GM18907 (cell line): ENCODE data around the gene KYNU.
"Not testable (repeated sequence)": the region's sequence is repeated elsewhere in the genome, so short reads cannot be mapped to it uniquely, and the experiment has no call there.

Experiments used
- ATAC-seq: cut with Tn5 transposase; IDR thresholded peaks from one replicate; pipeline ENCODE4 v1.9.1; 2021; ENCODE audit warnings: mild to moderate bottlenecking, moderate library complexity; ENCODE audit not compliant: unreplicated experiment

The KYNU gene

GRCh38 chr2:142997231-142997630 lies 119.8 kb downstream of the KYNU start:
- ATAC-seq: no peak

GRCh38 chr2:143000599-143000998 lies 123.1 kb downstream of the KYNU start:
- ATAC-seq: no peak

GRCh38 chr2:143001501-143001900 lies 124.0 kb downstream of the KYNU start:
- ATAC-seq: no peak

GRCh38 chr2:143015656-143016055 lies 138.2 kb downstream of the KYNU start:
- no peak for ATAC-seq

GRCh38 chr2:143026411-143027054 lies 149.1 kb downstream of the KYNU start:
- ATAC-seq: no peak

GRCh38 chr2:143029141-143029540 lies 151.7 kb downstream of the KYNU start:
- ATAC-seq: no peak

- ATAC-seq: peak; percentile 50
Observed at GRCh38 chr2:143030127-143030526, 152.7 kb downstream of the KYNU start.

GRCh38 chr2:143034292-143035074 lies 157.0 kb downstream of the KYNU start:
- peak; percentile 81 for ATAC-seq

GRCh38 chr2:143051465-143051864 lies 174.0 kb downstream of the KYNU start:
- no peak for ATAC-seq

GRCh38 chr2:143053437-143053836 lies 176.0 kb downstream of the KYNU start:
- not testable (repeated sequence) for ATAC-seq

DNA sequence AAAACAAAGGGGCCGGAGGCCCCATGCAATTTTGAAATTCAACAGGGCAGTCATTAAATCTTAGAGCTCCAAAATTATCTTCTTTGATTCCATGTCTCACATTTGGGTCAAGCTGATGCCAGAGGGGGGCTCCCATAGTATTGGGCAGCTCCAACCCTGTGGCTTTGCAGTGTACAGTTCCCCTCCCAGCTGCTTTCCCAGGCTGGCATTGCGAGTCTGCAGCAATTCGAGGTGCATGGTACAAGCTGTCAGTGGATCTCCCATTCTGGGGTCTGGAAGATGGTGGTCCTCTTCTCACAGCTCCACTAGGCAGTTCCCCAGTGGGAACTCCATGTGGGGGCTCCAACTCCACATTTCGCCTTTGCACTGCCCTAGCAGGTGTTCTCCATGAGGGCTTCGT lies 179.1 kb downstream of the KYNU start:
- ATAC-seq: no peak

GRCh38 chr2:143058851-143059250 lies 181.4 kb downstream of the KYNU start:
- no peak for ATAC-seq

- no peak for ATAC-seq
Observed at GRCh38 chr2:143063612-143064200, 186.2 kb downstream of the KYNU start.

DNA sequence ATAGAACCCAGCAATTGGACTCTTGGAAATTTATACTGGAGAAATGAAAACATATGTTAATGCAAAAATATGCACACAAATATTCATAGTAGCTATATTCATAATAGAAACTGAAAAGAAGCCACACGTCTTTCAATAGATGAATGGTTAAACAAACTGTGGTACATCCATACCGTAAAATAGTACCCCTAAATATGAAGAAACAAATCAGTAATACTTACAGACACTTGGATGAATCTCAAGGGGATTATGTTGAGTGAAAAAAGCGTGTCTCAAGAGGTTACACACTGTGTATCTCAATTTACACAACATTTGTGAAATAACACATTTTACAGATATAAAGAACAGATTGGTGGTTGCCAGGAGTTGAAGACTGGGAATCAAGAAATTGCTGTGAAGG lies 190.6 kb downstream of the KYNU start:
- ATAC-seq: no peak

DNA sequence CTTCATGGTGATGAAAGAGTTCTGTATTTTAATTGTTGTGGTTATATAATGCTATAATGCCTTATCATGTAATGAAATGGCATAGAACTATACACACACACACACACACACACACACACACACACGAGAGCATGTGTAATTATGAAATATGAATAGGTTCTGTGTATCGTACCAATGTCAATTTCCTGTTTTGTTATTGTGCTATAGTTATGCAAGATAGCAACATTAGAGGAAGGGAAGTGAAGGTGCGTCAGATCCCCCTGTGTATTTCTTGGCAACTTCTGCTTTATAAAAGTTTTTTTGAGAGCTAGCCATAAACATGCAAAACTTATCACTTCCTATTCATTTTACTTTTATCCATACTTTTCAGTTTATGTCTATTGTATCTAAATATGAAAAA lies 191.0 kb downstream of the KYNU start:
- ATAC-seq: no peak

GRCh38 chr2:143070704-143071103 lies 193.2 kb downstream of the KYNU start:
- no peak for ATAC-seq

- no peak for ATAC-seq
Observed at GRCh38 chr2:143071185-143071876, 193.9 kb downstream of the KYNU start.

- not testable (repeated sequence) for ATAC-seq
Observed at GRCh38 chr2:143074913-143075312, 197.4 kb downstream of the KYNU start.

DNA sequence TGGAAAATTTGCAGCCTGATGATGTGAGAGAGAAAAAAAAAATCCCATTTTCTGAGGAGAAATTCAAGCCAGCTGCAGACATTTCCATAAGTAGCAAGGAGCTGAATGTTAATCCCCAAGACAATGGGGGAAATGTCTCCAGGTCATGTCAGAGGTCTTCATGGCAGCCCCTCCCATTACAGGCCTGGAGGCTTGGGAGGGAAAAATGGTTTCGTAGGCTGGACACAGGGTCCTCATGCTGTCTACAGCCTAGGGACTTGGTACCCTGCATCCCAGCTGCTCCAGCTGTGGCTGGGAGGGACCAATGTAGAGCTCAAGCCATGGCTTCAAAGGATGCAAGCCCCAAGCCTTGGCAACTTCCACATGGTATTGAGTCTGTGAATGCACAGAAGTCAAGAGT lies 198.2 kb downstream of the KYNU start:
- no peak for ATAC-seq

GRCh38 chr2:143078104-143078503 lies 200.6 kb downstream of the KYNU start:
- no peak for ATAC-seq

GRCh38 chr2:143081616-143082015 lies 204.2 kb downstream of the KYNU start:
- ATAC-seq: no peak

- no peak for ATAC-seq
Observed at GRCh38 chr2:143083636-143084035, 206.2 kb downstream of the KYNU start.
